GM19099 (cell line): ENCODE results near the gene ZNRF1.

Experiments
- POLR2A ChIP-seq: IDR thresholded peaks from 3 replicates; pipeline ENCODE4 v1.6.1; 2011; ENCODE audit warnings: low read depth; ENCODE audit not compliant: insufficient read length; ENCODE audit errors: extremely low read depth

The ZNRF1 gene

GRCh38 chr16:74998481-74999218 lies at the start of gene ZNRF1:
Gene ZNRF1 (plus strand): TSS chr16:74999024. CDS start chr16:74999672, 648 bp downstream.
- TF ChIP-seq POLR2A, result peak; percentile 62

- TF ChIP-seq POLR2A, result no peak
Observed at GRCh38 chr16:74949309-74949708, 49.5 kb upstream of the ZNRF1 start.

- no peak for TF ChIP-seq POLR2A
Observed at GRCh38 chr16:74950511-74950910, 48.3 kb upstream of the ZNRF1 start.

GRCh38 chr16:74951206-74951605 lies 47.6 kb upstream of the ZNRF1 start:
- TF ChIP-seq POLR2A, result no peak

GRCh38 chr16:74951681-74952080 lies 47.1 kb upstream of the ZNRF1 start:
- no peak for TF ChIP-seq POLR2A

GRCh38 chr16:74954763-74955162 lies 44.1 kb upstream of the ZNRF1 start:
- no peak for TF ChIP-seq POLR2A

GRCh38 chr16:74973304-74973703 lies 25.5 kb upstream of the ZNRF1 start:
- no peak for TF ChIP-seq POLR2A

GRCh38 chr16:74975591-74975990 lies 23.2 kb upstream of the ZNRF1 start:
- no peak for TF ChIP-seq POLR2A

GRCh38 chr16:74982256-74982655 lies 16.6 kb upstream of the ZNRF1 start:
- TF ChIP-seq POLR2A, result no peak

GRCh38 chr16:74984194-74984528 lies 14.7 kb upstream of the ZNRF1 start:
- TF ChIP-seq POLR2A, result no peak

- TF ChIP-seq POLR2A, result peak; percentile 70
Observed at GRCh38 chr16:74984529-74985296, 14.1 kb upstream of the ZNRF1 start, which contains the start of gene WDR59. Gene WDR59 (minus strand): TSS chr16:74985123. CDS start chr16:74985017, 106 bp downstream.

- TF ChIP-seq POLR2A, result no peak
Observed at GRCh38 chr16:74987027-74987681, 11.7 kb upstream of the ZNRF1 start.

GRCh38 chr16:74990832-74991231 lies 8.0 kb upstream of the ZNRF1 start:
- TF ChIP-seq POLR2A, result no peak

GRCh38 chr16:74991268-74991592 lies 7.6 kb upstream of the ZNRF1 start:
- no peak for TF ChIP-seq POLR2A

- no peak for TF ChIP-seq POLR2A
Observed at GRCh38 chr16:74991593-74992403, 7.0 kb upstream of the ZNRF1 start.

GRCh38 chr16:74995986-74996385 lies 2.8 kb upstream of the ZNRF1 start:
- TF ChIP-seq POLR2A, result no peak

- no peak for TF ChIP-seq POLR2A
Observed at GRCh38 chr16:74997042-74997491, 1.8 kb upstream of the ZNRF1 start.
